ENCODE data around the gene ZDHHC14.

The ZDHHC14 gene

DNA sequence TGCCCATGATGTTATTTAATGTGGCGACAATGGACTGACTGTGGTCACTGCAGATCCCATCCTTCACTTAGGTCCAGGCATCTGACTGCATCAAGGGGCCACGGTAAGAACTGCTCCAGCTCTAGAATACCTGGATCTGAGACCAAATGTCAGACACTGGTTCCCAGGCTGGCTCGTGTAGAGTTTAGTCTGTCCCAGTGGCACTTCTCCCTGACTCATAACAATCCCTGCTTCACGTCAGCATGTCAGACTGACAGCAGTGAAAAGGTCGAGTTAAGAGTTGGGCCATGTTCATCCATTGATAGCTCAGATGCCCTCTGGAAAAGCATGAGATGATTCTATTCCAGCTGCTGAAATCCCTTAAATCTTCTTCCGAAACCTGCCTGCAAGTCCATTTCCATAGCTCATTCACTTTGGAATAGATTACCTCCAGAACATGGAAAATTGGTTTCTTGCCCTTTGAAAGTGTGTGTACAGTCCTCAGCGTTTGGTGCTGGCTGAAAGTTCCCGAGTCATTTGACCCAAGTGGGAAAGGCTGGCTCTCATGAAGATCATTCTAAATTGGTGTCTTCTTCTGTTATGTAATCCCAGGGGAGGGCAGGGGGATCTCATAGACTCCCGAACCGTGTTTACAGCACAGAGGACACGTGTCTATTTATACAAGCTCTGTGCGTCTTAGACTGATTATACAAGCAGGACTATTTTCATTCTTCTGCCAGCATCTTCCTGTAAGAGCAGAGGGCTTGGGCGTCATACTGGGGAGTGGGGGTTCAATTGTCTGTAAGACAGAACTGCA lies 160.8 kb downstream of the ZDHHC14 start (continued):
- TF ChIP-seq, protein P1, sequence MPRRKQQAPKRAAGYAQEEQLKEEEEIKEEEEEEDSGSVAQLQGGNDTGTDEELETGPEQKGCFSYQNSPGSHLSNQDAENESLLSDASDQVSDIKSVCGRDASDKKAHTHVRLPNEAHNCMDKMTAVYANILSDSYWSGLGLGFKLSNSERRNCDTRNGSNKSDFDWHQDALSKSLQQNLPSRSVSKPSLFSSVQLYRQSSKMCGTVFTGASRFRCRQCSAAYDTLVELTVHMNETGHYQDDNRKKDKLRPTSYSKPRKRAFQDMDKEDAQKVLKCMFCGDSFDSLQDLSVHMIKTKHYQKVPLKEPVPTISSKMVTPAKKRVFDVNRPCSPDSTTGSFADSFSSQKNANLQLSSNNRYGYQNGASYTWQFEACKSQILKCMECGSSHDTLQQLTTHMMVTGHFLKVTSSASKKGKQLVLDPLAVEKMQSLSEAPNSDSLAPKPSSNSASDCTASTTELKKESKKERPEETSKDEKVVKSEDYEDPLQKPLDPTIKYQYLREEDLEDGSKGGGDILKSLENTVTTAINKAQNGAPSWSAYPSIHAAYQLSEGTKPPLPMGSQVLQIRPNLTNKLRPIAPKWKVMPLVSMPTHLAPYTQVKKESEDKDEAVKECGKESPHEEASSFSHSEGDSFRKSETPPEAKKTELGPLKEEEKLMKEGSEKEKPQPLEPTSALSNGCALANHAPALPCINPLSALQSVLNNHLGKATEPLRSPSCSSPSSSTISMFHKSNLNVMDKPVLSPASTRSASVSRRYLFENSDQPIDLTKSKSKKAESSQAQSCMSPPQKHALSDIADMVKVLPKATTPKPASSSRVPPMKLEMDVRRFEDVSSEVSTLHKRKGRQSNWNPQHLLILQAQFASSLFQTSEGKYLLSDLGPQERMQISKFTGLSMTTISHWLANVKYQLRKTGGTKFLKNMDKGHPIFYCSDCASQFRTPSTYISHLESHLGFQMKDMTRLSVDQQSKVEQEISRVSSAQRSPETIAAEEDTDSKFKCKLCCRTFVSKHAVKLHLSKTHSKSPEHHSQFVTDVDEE (CRISPR knock-in tag; IDR thresholded peaks at IDR 0.05) = no peak
- no peak for TF ChIP-seq SNAI2 (CRISPR knock-in tag; IDR thresholded peaks at IDR 0.05)
- no peak for TF ChIP-seq BACH2 (CRISPR knock-in tag; IDR thresholded peaks at IDR 0.05; ENCODE audit: borderline replicate concordance)
- no peak for TF ChIP-seq ESRRG (CRISPR knock-in tag; IDR thresholded peaks at IDR 0.05)
- TF ChIP-seq ISL1 (CRISPR knock-in tag; IDR thresholded peaks at IDR 0.05) = no peak
- TF ChIP-seq ZFP3 (CRISPR knock-in tag; IDR thresholded peaks at IDR 0.05) = no peak

DNA sequence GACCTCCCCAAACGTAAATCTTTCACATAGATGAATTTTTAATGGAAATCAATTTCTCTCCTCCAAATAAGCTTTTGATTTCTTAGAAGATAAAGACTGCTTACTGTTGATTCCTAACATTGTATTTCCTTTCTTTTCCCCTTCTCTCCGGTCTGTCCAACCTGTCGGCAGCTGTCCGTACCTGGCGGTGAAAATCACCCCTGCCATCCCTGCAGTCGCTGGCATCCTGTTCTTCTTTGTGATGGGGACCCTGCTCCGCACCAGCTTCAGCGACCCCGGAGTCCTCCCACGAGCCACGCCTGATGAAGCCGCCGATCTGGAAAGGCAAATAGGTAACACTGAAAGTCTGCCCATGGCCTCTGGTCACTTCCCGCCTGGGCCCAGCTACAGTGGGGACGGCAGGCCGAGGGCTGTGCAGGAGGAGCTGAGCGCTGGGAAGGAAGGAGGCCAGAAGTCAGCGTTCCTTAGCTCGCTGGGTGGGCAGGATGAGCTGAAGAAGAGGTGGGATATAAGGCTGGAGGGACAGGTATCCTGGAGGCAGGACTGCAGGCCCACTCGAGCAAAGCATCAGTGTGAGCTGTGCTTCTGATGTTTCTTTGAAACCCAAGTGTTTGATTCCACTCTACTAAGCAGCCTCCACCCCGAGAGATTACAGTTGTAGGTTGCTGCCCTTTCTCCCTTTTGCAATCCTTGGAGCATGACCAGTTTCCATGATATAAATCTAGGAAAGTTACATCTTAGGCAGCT lies 161.6 kb downstream of the ZDHHC14 start:
- TF ChIP-seq ZNF70 (CRISPR knock-in tag; IDR thresholded peaks at IDR 0.05) = no peak
- no peak for TF ChIP-seq ZFP30 (CRISPR knock-in tag; IDR thresholded peaks at IDR 0.05)
- TF ChIP-seq TOX (CRISPR knock-in tag; IDR thresholded peaks at IDR 0.05; ENCODE audit: borderline replicate concordance) = no peak
- TF ChIP-seq, protein P2, sequence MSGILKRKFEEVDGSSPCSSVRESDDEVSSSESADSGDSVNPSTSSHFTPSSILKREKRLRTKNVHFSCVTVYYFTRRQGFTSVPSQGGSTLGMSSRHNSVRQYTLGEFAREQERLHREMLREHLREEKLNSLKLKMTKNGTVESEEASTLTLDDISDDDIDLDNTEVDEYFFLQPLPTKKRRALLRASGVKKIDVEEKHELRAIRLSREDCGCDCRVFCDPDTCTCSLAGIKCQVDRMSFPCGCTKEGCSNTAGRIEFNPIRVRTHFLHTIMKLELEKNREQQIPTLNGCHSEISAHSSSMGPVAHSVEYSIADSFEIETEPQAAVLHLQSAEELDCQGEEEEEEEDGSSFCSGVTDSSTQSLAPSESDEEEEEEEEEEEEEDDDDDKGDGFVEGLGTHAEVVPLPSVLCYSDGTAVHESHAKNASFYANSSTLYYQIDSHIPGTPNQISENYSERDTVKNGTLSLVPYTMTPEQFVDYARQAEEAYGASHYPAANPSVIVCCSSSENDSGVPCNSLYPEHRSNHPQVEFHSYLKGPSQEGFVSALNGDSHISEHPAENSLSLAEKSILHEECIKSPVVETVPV (CRISPR knock-in tag; IDR thresholded peaks at IDR 0.05) = no peak
- TF ChIP-seq, protein P3, sequence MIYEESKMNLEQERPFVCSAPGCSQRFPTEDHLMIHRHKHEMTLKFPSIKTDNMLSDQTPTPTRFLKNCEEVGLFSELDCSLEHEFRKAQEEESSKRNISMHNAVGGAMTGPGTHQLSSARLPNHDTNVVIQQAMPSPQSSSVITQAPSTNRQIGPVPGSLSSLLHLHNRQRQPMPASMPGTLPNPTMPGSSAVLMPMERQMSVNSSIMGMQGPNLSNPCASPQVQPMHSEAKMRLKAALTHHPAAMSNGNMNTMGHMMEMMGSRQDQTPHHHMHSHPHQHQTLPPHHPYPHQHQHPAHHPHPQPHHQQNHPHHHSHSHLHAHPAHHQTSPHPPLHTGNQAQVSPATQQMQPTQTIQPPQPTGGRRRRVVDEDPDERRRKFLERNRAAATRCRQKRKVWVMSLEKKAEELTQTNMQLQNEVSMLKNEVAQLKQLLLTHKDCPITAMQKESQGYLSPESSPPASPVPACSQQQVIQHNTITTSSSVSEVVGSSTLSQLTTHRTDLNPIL (CRISPR knock-in tag; IDR thresholded peaks at IDR 0.05; ENCODE audit: low read depth) = no peak
- TF ChIP-seq, protein P4, sequence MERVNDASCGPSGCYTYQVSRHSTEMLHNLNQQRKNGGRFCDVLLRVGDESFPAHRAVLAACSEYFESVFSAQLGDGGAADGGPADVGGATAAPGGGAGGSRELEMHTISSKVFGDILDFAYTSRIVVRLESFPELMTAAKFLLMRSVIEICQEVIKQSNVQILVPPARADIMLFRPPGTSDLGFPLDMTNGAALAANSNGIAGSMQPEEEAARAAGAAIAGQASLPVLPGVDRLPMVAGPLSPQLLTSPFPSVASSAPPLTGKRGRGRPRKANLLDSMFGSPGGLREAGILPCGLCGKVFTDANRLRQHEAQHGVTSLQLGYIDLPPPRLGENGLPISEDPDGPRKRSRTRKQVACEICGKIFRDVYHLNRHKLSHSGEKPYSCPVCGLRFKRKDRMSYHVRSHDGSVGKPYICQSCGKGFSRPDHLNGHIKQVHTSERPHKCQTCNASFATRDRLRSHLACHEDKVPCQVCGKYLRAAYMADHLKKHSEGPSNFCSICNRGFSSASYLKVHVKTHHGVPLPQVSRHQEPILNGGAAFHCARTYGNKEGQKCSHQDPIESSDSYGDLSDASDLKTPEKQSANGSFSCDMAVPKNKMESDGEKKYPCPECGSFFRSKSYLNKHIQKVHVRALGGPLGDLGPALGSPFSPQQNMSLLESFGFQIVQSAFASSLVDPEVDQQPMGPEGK (CRISPR knock-in tag; IDR thresholded peaks at IDR 0.05; ENCODE audit: borderline replicate concordance) = no peak
- no peak for TF ChIP-seq BACH2 (CRISPR knock-in tag; IDR thresholded peaks at IDR 0.05; ENCODE audit: borderline replicate concordance)
- no peak for TF ChIP-seq OSR1 (CRISPR knock-in tag; IDR thresholded peaks at IDR 0.05)
- no peak for TF ChIP-seq ZC3H10 (CRISPR knock-in tag; IDR thresholded peaks at IDR 0.05)
- TF ChIP-seq, protein P1 (CRISPR knock-in tag; IDR thresholded peaks at IDR 0.05) = no peak
- no peak for TF ChIP-seq ZFP3 (CRISPR knock-in tag; IDR thresholded peaks at IDR 0.05)
- TF ChIP-seq CSDC2 (CRISPR knock-in tag; IDR thresholded peaks at IDR 0.05) = no peak
- TF ChIP-seq, protein P5, sequence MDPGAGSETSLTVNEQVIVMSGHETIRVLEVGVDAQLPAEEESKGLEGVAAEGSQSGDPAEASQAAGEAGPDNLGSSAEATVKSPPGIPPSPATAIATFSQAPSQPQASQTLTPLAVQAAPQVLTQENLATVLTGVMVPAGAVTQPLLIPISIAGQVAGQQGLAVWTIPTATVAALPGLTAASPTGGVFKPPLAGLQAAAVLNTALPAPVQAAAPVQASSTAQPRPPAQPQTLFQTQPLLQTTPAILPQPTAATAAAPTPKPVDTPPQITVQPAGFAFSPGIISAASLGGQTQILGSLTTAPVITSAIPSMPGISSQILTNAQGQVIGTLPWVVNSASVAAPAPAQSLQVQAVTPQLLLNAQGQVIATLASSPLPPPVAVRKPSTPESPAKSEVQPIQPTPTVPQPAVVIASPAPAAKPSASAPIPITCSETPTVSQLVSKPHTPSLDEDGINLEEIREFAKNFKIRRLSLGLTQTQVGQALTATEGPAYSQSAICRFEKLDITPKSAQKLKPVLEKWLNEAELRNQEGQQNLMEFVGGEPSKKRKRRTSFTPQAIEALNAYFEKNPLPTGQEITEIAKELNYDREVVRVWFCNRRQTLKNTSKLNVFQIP (CRISPR knock-in tag; IDR thresholded peaks at IDR 0.05; ENCODE audit: borderline replicate concordance, low read depth) = no peak
- TF ChIP-seq ZNF565 (CRISPR knock-in tag; conservative IDR thresholded peaks at IDR 0.05; ENCODE audit: low read depth) = no peak
- no peak for ATAC-seq

Data from SK-N-SH treated with all-trans-retinoic acid at 6 μM for 48 hours (cell line).